Measurements from ENCODE around the gene GDF2.

Gene GDF2

DNA sequence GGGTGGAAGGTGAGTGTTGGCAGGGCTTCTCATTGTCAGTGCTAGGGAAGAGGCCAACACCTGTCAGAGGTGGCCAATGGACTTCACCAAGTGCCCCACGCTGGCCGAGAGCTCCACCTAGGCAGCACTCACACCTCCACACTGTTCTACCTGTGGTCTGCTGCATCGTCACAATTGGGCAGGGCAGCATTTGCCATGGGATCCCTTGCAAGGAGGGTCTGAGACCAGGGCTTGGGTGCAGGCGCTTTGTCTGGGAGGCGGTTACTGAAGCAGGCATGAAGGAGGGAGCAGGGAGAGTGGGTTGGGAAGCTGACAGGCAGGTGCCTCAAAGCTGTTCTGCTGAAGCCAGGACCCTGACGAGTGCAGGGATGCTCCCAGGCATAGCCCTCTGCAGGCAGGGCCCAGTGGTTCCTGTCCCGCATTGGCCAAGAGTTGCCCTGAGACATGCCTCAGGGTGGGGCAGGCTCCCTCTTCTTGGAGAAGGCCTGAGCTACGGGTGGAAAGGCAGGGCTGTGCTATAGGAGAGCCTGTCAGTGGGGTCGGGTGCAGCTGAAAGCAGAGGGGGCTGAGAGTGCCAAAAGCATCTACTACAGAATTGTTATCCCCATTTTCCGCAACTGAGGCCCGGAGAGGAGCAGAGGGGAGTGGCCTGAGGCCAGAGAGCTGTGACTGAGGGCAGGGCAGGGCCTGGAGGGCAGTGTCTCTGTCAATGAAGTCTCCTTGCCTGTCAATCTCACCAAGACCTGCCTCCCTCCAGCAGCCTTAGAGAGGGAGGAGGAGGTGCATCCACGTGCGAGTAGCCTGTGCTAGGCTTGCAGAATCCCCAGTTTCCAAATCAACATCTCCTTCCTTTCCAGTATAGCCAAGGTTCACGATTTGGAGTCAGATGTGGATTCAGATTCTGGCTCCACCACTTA is 29.9 kb downstream of the GDF2 start:
- DNase-seq (ENCODE audit: low spot score) = no peak

GRCh38 chr10:47353351-47353750 is 31.1 kb downstream of the GDF2 start:
- no peak for DNase-seq (ENCODE audit: low spot score)

DNA sequence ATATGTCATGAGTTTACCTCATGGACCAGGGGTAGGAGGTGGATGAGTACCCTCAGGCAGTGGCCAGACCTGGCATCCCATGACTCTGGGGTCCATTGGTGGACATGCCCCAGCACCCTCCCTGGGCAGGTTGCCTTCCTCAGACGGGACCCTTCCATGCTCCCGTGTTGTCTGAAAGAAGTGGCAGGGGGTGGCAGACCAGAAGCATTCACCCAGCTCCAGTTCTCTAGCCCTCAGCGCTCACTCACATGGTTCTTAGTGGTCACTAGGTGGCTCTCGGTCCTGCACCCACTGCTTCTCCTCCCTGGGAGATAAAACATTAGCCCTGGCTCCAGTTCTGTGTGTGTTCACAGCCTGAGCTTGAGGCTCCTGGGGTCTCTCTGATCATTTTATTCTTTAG is 31.9 kb downstream of the GDF2 start:
- no peak for DNase-seq (ENCODE audit: low spot score)

DNA sequence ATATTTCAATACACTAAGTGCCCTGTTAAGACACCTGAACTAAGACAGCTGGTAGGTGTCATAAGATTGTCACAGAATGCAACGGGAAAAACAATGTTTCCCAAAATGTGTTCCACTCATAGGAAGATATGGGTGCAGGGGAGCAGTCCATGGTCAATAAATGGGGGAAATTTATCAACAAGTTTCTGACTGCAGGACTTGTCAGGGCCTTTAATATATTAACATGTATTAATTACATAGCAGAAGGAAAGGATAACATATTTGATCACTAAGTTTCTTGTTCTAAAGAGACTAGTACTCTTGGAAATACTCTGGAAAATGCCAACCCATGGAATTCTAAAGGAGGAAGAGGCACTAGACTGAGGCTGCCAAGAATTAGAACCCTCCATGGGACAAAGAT is 32.6 kb downstream of the GDF2 start:
- DNase-seq (ENCODE audit: low spot score) = no peak

DNA sequence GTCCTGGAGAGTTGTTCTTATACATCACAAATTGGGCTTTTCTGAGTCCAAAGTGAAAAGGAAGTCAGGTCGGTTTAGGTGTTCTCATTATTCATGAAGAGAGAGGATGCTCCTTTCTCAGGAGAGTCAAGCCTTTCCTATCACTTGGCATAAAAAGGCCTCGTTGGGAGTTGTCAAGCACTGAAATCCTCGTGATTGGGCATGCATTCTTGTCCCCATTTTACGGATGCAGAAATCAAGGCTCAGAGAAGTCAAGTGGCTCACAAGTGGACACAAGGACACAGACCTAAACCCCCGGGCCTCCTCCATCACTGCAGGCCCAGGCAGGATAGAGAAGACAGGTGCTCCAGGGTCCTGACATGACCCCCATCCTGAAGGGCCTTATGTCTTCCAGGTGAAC is 34.5 kb downstream of the GDF2 start:
- no peak for DNase-seq (ENCODE audit: low spot score)

GRCh38 chr10:47357131-47357582 is 34.9 kb downstream of the GDF2 start:
- no peak for DNase-seq (ENCODE audit: low spot score)

DNA sequence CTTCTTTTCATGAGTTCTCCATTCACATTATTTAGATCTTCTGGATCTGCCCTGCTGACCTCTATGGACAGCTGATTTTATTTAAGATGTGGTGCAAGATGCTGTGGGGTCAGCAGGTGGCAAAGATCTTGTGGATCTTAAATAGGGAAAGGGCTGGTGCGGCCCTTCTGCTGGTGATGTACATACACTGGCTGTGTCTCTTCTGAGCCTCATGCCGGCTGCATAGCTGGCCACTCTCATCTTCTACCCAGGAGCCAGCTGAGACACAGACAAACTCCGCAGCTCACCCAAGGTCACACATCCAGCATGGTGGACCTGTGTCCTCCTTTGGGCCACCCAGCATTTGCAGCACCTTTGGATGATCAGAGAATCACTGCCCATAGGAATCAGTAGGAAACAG is 35.7 kb downstream of the GDF2 start:
- no peak for DNase-seq (ENCODE audit: low spot score)

DNA sequence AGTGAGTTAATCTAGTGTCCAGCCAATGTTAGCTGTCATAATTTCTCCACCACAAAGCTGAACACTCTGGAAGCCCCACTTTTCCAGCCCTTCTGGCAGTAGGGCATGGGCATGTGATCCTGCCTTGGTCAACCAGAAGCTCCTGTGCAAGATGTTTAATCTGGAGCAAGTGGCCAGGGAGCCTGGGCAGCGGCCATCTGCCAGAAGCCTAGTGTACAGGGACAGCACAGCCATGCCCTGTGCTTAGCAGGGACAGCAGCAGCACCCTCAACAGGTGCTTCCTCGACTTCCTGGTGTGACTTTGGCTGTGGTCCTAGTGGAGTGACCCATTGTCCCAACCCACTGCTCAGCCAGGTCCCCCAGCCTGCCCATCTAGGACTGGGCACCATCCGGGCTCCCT is 36.2 kb downstream of the GDF2 start:
- DNase-seq (ENCODE audit: low spot score) = no peak

GRCh38 chr10:47359101-47359500 is 36.8 kb downstream of the GDF2 start:
- DNase-seq (ENCODE audit: low spot score) = no peak

DNA sequence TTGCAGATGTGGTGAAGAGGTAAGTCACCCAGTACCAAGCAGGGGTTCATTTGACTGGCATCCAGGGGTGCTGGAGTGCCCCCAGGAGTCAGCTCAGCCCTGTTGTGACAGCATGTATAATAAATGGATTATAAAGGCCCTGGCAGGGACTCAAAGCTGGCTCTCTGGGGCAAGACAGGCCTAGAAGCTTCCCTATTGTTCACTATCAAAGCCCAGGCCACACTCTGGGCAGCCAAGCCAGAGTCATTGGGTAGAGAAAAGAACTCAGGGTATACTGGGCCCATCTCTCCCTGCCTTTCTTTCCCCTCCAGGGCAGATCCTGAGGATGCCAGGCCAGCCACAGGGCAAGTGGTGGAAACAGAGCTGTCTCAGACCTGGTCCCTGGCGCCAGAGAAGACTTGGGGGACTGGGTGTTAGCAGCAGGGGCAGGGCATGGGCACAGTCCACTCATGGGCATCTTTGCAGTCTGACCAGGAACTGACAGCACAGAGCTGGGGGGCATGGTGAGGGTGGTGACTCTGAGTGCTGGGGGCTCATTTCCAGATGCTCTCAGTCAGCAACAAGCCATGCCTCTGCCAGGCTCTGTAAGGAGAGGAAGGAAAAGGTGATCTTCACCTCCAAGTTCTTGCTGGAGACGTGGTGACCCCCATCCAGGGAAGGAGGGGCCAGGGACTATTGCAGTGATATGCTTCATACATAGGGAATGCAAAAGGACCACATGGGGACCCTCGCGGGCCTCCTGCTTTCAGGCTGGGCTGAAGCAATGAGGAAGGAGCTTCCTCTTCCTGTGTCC is 37.6 kb downstream of the GDF2 start:
- no peak for DNase-seq (ENCODE audit: low spot score)

GRCh38 chr10:47360419-47361040 is 38.3 kb downstream of the GDF2 start:
- DNase-seq (ENCODE audit: low spot score) = no peak

DNA sequence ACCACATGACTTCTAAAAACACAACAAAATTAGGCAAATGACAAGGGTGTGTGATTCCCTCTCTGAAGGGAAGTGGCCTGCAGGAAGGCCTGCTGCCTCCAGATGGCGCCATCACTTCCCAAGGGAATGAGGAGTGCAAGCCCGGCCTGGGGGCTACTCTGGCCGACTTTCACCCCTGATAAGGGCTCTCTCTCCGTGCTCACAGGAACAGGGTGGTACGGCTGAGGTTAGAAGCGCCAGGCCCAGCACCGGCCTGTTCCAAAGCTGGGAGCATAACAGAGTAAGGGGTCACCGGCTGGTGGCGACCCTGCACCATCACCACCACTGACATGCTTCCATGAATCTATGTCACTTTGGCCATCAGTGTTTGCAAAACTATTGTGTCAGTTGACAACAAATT is 39.0 kb downstream of the GDF2 start:
- DNase-seq (ENCODE audit: low spot score) = peak; percentile 73

DNA sequence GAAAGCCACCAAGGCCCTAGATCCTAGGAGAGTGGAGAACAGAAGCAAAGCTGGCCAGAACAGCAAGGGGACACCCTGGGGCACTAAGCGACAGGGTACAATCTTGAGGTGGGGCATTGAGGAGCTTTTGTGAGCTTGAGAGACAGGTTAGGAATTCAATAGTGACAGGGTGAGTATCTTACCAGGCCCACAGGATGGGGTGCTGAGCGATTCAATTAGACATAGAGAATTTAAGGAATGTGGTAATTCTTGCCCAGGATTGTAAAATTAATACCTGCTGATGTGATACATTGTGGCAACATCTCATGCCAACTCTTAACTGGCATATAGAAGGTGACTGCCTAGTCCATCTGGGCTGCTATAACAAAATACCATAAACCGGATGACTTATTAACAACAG is 39.9 kb downstream of the GDF2 start:
- no peak for DNase-seq (ENCODE audit: low spot score)

DNA sequence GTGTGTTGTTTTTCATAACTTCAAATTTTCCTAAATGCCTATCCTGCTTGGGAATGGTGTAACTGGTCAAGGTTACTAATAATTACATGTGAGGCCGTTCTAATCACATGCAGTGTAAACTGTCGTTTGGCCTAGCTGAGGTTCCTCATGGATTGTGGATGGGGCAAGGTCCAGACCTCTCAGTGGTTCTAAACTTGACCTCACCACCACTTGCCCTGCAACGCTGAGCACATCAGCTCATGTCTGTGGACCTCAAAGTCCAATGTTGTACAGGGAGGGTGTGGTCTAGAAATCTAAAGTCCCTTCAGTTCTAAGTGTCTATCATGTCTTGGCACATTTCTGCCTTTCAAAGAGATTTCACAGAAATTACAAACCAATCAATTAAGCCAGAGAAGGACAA is 41.5 kb downstream of the GDF2 start:
- DNase-seq (ENCODE audit: low spot score) = no peak

GRCh38 chr10:47364366-47364765 is 42.1 kb downstream of the GDF2 start:
- no peak for DNase-seq (ENCODE audit: low spot score)

- DNase-seq (ENCODE audit: low spot score) = no peak
These were observed 42.7 kb downstream of the GDF2 start for GRCh38 chr10:47364911-47365310.

GRCh38 chr10:47365431-47366180 is 43.4 kb downstream of the GDF2 start:
- DNase-seq (ENCODE audit: low spot score) = no peak

DNA sequence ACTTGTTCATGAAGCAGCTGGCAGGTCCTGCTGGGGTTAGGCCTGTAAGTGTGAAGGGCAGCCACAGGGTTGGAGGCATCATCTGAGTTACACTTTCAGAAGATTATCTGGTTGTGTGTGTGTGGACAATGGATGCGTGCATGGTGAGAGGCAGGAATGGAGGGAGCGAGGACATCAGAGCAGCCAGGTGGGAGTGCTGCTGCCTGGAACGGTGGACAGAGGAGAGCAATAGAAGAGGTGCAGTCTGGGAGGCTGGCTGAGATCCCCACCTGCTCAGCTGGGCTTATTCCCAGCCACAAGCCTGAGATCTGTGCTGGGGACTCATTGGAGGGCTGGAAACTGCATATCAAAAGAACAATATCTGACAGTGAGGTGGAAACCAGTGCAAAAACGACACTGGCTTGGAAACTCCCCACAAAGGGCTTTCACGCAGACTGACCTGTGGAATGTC is 44.0 kb downstream of the GDF2 start:
- DNase-seq (ENCODE audit: low spot score) = no peak

DNA sequence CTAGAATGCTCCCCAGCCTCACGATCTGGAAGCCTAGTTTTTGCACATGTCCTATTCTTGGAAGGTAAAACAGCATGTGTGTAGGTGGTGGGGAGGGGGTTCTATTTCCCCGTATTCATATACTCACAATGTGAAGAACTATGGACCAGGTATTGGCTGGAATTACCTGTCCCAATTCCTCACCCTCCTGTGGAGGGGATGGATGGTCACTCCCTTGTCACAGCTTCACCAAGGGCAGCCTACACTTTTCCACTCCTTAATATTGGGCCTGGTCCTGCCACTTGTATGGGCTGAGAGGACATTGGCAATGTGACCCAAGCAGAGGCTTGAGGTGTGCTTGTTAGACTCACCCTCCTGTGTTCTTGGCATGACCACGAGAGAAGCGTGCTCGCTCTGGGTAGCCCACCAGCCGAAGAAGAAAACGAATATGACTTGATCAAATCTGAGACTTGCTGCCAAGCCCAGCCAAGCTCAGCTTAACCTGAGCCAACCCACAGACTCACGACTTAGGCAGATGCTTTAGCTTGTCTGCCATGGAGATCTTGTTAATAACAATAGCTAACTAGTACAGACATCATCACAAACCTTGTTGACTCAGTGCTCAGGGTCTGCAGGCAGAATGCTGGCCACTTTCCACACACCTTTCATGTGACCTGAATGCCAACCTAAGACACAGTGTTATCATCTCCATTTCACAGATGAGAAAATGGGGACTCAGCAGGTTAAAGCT is 44.6 kb downstream of the GDF2 start:
- no peak for DNase-seq (ENCODE audit: low spot score)

DNA sequence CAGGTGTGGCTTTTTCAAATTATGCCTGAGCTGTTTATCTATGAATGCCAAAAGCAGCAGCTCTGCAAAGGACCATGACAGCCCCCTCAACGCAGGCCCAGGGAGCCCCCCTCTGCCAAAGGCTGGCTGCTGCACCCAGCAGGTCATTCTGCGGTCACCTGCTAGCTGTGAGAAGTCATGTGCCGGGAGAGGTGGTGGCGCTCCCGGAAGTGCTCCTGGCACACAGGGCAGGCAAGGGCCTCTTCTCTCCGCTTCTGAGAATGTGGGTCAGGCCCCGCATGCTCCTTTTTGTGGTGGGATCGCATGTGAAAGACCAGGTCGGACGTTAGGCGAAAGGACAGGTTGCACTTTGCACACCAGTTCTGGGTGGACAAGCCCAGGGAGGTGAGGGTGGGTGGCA is 45.4 kb downstream of the GDF2 start:
- no peak for DNase-seq (ENCODE audit: low spot score)
